ENCODE data around the gene CZIB.

- no peak for TF ChIP-seq POLR2A (IDR thresholded peaks at IDR 0.05)
- TF ChIP-seq CTCF (IDR thresholded peaks at IDR 0.05) = no peak
These were observed 490 bp upstream of the CZIB start for GRCh38 chr1:53220962-53221286.
